Trophoblast cell (in vitro differentiated cells and primary cell): Measurements from ENCODE around the gene ANKRD61.

ENCODE experiments used
- DNase-seq, 2 donors: peaks; one replicate each; pipeline ENCODE4 v3.0.0-alpha.2; 2016
- H2AFZ ChIP-seq: 2 replicates; pipeline ENCODE4 v1.6.1; 2013; ENCODE audit warnings: low read length, moderate library complexity, mild to moderate bottlenecking; ENCODE audit not compliant: insufficient read depth, poor library complexity
- H2AK5ac ChIP-seq: 2 replicates; pipeline ENCODE4 v1.6.1; 2013; ENCODE audit warnings: mild to moderate bottlenecking, low read length
- H2BK120ac ChIP-seq: 2 replicates; pipeline ENCODE4 v1.6.1; 2013; ENCODE audit warnings: low read length, mild to moderate bottlenecking, moderate library complexity; ENCODE audit not compliant: insufficient read depth, poor library complexity
- H2BK12ac ChIP-seq: 2 replicates; pipeline ENCODE4 v1.6.1; 2013; ENCODE audit warnings: mild to moderate bottlenecking, low read length, moderate library complexity
- H2BK5ac ChIP-seq: 2 replicates; pipeline ENCODE4 v1.6.1; 2013; ENCODE audit warnings: low read length, low read depth, moderate library complexity, mild to moderate bottlenecking; ENCODE audit not compliant: poor library complexity
- H3K14ac ChIP-seq: 2 replicates; pipeline ENCODE4 v1.6.1; 2013; ENCODE audit warnings: mild to moderate bottlenecking, low read length
- H3K18ac ChIP-seq: 2 replicates; pipeline ENCODE4 v1.6.1; 2013; ENCODE audit warnings: mild to moderate bottlenecking, low read length
- H3K23ac ChIP-seq: 2 replicates; pipeline ENCODE4 v1.6.1; 2013; ENCODE audit warnings: low read length
- H3K27ac ChIP-seq: 2 replicates; pipeline ENCODE4 v1.5.1; 2013; ENCODE audit warnings: low read depth, mild to moderate bottlenecking, inconsistent platforms, low read length, moderate library complexity
- H3K27me3 ChIP-seq: 2 replicates; pipeline ENCODE4 v1.6.1; 2013; ENCODE audit warnings: inconsistent platforms, mild to moderate bottlenecking, low read length, moderate library complexity; ENCODE audit not compliant: insufficient read depth
- H3K36me3 ChIP-seq, 2 experiments: 1 replicate in 1 of 2; 2 replicates in 1 of 2; pipeline ENCODE4 v1.6.1; 2013; ENCODE audit warnings: low read length in 2 of 2, mild to moderate bottlenecking in 2 of 2, moderate library complexity in 1 of 2; ENCODE audit not compliant: insufficient read depth in 2 of 2, control insufficient read depth in 1 of 2
- H3K4ac ChIP-seq: 2 replicates; pipeline ENCODE4 v1.6.1; 2013; ENCODE audit warnings: low read depth, mild to moderate bottlenecking, low read length, moderate library complexity
- H3K4me1 ChIP-seq, 2 experiments: 1 replicate in 1 of 2; 2 replicates in 1 of 2; pipeline ENCODE4 v1.6.1; 2013; ENCODE audit warnings: low read length in 2 of 2, mild to moderate bottlenecking in 2 of 2, moderate library complexity in 1 of 2; ENCODE audit not compliant: insufficient read depth in 2 of 2, control insufficient read depth in 1 of 2
- H3K4me2 ChIP-seq: 2 replicates; pipeline ENCODE4 v1.6.1; 2013; ENCODE audit warnings: inconsistent platforms, mild to moderate bottlenecking, low read length, moderate library complexity
- H3K4me3 ChIP-seq: 2 replicates; pipeline ENCODE4 v1.5.1; 2013; ENCODE audit warnings: mild to moderate bottlenecking, low read depth, low read length, inconsistent platforms
- H3K79me1 ChIP-seq: one replicate; pipeline ENCODE4 v1.6.1; 2013; ENCODE audit warnings: low read length
- H3K79me2 ChIP-seq: 2 replicates; pipeline ENCODE4 v1.6.1; 2013; ENCODE audit warnings: low read length, mild to moderate bottlenecking; ENCODE audit not compliant: control insufficient read depth, insufficient read depth, poor library complexity
- H3K9ac ChIP-seq: 2 replicates; pipeline ENCODE4 v1.6.1; 2013; ENCODE audit warnings: mild to moderate bottlenecking, low read length
- H3K9me3 ChIP-seq: 2 replicates; pipeline ENCODE4 v1.6.1; 2013; ENCODE audit warnings: low read depth, mild to moderate bottlenecking, control low read depth, inconsistent platforms, low read length; ENCODE audit not compliant: insufficient read depth
- H4K12ac ChIP-seq: 2 replicates; pipeline ENCODE4 v1.6.1; 2013; ENCODE audit warnings: low read depth, mild to moderate bottlenecking, low read length, moderate library complexity
- H4K8ac ChIP-seq: 2 replicates; pipeline ENCODE4 v1.6.1; 2013; ENCODE audit warnings: low read depth, mild to moderate bottlenecking, low read length, moderate library complexity
- H4K91ac ChIP-seq: one replicate; pipeline ENCODE4 v1.6.1; 2013; ENCODE audit warnings: low read depth, mild to moderate bottlenecking, low read length, moderate library complexity
- WGBS: extraction: QIAGEN DNeasy Blood & Tissue Kit; methylation state at CpG from one replicate; pipeline ENCODE4 v1.1.7; 2013; ENCODE audit warnings: missing lambda C conversion rate; ENCODE audit not compliant: insufficient read length, insufficient coverage; ENCODE audit errors: extremely low coverage; 5-methylcytosine and 5-hydroxymethylcytosine counted together

Gene ANKRD61

GRCh38 chr7:6027806-6028365 is 3.3 kb upstream of the ANKRD61 start:
- no peak overlapping the region for H3K4me2 ChIP-seq
- H2AFZ ChIP-seq, result no peak overlapping the region
- no peaks in the 10 kb centered on the region for H3K79me2 ChIP-seq
- H3K36me3 ChIP-seq, result peaks cover 53 to 70% of the 10 kb centered on the region in 2 experiments
- H2AK5ac ChIP-seq, result no peak overlapping the region
- H2BK5ac ChIP-seq, result no peak overlapping the region
- no peak overlapping the region for H3K18ac ChIP-seq
- no peaks in the 10 kb centered on the region for H3K79me1 ChIP-seq
- H4K8ac ChIP-seq, result no peak overlapping the region
- H3K27me3 ChIP-seq, result no peaks in the 10 kb centered on the region
- H4K12ac ChIP-seq, result no peak overlapping the region
- no peak overlapping the region for H2BK12ac ChIP-seq
- H2BK120ac ChIP-seq, result no peak overlapping the region
- H3K9me3 ChIP-seq, result no peaks in the 10 kb centered on the region
- no CpG with 5 or more reads among the region's 1 CpG for WGBS
- peaks cover 0 to 3% of the 10 kb centered on the region in 2 experiments for H3K4me1 ChIP-seq
- H3K14ac ChIP-seq, result no peak overlapping the region
- H3K23ac ChIP-seq, result no peak overlapping the region
- H3K4me3 ChIP-seq, result no peak overlapping the region
- H3K9ac ChIP-seq, result no peak overlapping the region
- DNase-seq, result no peak
- no peak overlapping the region for H3K4ac ChIP-seq
- no peak overlapping the region for H4K91ac ChIP-seq
- H3K27ac ChIP-seq, result no peak overlapping the region

- no peaks in the 10 kb centered on the region for H3K79me1 ChIP-seq
- H2BK5ac ChIP-seq, result no peak overlapping the region
- H3K4me1 ChIP-seq, result peaks cover 0 to 3% of the 10 kb centered on the region in 2 experiments
- no peak overlapping the region for H3K18ac ChIP-seq
- H3K9me3 ChIP-seq, result no peaks in the 10 kb centered on the region
- DNase-seq, result no peak
- H3K4ac ChIP-seq, result no peak overlapping the region
- peaks cover 49 to 65% of the 10 kb centered on the region in 2 experiments for H3K36me3 ChIP-seq
- no peak overlapping the region for H2AFZ ChIP-seq
- WGBS, result no CpG with 5 or more reads among the region's 5 CpGs
- no peak overlapping the region for H2BK12ac ChIP-seq
- H4K91ac ChIP-seq, result no peak overlapping the region
- no peak overlapping the region for H3K14ac ChIP-seq
- H4K8ac ChIP-seq, result no peak overlapping the region
- no peak overlapping the region for H3K27ac ChIP-seq
- H3K79me2 ChIP-seq, result no peaks in the 10 kb centered on the region
- no peak overlapping the region for H2AK5ac ChIP-seq
- no peak overlapping the region for H2BK120ac ChIP-seq
- no peaks in the 10 kb centered on the region for H3K27me3 ChIP-seq
- H3K4me2 ChIP-seq, result no peak overlapping the region
- no peak overlapping the region for H3K9ac ChIP-seq
- H4K12ac ChIP-seq, result no peak overlapping the region
- H3K4me3 ChIP-seq, result no peak overlapping the region
- no peak overlapping the region for H3K23ac ChIP-seq
Observed at GRCh38 chr7:6028563-6028962, 2.6 kb upstream of the ANKRD61 start.

- Histone ChIP-seq H3K14ac (no peak overlapping the region), H3K36me3 (peaks cover 47 to 64% of the 10 kb centered on the region in 2 experiments), H3K18ac (no peak overlapping the region), H3K4me1 (no peaks in the 10 kb centered on the region), H4K12ac (no peak overlapping the region), H3K27ac (no peak overlapping the region), H3K23ac (no peak overlapping the region), H4K8ac (no peak overlapping the region), H3K9me3 (peaks cover 4% of the 10 kb centered on the region), H2BK12ac (no peak overlapping the region), H2BK120ac (no peak overlapping the region), H3K79me1 (no peaks in the 10 kb centered on the region), H3K79me2 (no peaks in the 10 kb centered on the region), H3K9ac (no peak overlapping the region), H3K4me3 (no peak overlapping the region), H3K4ac (no peak overlapping the region), H3K27me3 (no peaks in the 10 kb centered on the region), H2AK5ac (no peak overlapping the region), H3K4me2 (no peak overlapping the region), H4K91ac (no peak overlapping the region), H2AFZ (no peak overlapping the region), H2BK5ac (no peak overlapping the region)
- no CpG with 5 or more reads among the region's 3 CpGs for WGBS
- DNase-seq, result no peak
Observed at GRCh38 chr7:6031567-6031966, 391 bp downstream of the ANKRD61 start.

- Histone ChIP-seq H2BK12ac (no peak overlapping the region), H3K79me1 (no peaks in the 10 kb centered on the region), H3K79me2 (no peaks in the 10 kb centered on the region), H4K12ac (no peak overlapping the region), H3K18ac (no peak overlapping the region), H3K23ac (no peak overlapping the region), H3K27me3 (no peaks in the 10 kb centered on the region), H3K9me3 (peaks cover 4% of the 10 kb centered on the region), H2BK120ac (no peak overlapping the region), H3K4me1 (no peaks in the 10 kb centered on the region), H3K14ac (no peak overlapping the region), H3K4me2 (no peak overlapping the region), H3K9ac (no peak overlapping the region), H2BK5ac (no peak overlapping the region), H3K4ac (no peak overlapping the region), H2AFZ (no peak overlapping the region), H3K27ac (no peak overlapping the region), H4K8ac (no peak overlapping the region), H2AK5ac (no peak overlapping the region), H3K36me3 (peaks cover 44 to 61% of the 10 kb centered on the region in 2 experiments), H4K91ac (no peak overlapping the region), H3K4me3 (no peak overlapping the region)
- no peak for DNase-seq
- no CpG with 5 or more reads among the region's 5 CpGs for WGBS
Observed at GRCh38 chr7:6032167-6032566, 991 bp downstream of the ANKRD61 start.
